GM21576 (cell line): Measurements from ENCODE around the gene GLYAT.

Experiments used
- ATAC-seq: cut with Tn5 transposase; IDR thresholded peaks from one replicate; pipeline ENCODE4 v1.9.1; 2021; ENCODE audit warnings: mild to moderate bottlenecking, moderate library complexity; ENCODE audit not compliant: unreplicated experiment

The GLYAT gene, protein sequence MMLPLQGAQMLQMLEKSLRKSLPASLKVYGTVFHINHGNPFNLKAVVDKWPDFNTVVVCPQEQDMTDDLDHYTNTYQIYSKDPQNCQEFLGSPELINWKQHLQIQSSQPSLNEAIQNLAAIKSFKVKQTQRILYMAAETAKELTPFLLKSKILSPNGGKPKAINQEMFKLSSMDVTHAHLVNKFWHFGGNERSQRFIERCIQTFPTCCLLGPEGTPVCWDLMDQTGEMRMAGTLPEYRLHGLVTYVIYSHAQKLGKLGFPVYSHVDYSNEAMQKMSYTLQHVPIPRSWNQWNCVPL

DNA sequence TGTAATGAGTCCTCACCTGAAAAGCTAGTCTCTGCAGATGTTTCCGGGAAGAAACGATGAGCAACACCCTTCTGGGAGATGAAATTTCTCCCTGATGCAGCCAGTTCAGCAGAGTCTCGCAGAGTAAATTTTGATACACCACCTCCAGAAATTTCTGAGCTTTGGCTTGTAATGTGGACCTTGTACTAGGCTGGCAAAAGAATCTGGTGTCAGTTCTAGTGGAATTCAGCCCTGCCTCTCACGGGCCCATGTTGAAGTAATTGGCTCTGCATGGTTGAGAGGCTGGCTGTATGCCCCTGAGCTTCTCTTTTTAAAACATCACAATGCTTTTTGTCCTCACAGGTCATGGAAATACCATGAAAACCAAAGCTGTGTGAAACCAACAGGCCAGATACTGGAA lies at the start of gene GLYAT:
Gene GLYAT, minus strand, starts transcription at position 125 of the 400 bp plus-strand sequence. CDS start 7,447 bp downstream, outside the sequence.
- no peak for ATAC-seq

DNA sequence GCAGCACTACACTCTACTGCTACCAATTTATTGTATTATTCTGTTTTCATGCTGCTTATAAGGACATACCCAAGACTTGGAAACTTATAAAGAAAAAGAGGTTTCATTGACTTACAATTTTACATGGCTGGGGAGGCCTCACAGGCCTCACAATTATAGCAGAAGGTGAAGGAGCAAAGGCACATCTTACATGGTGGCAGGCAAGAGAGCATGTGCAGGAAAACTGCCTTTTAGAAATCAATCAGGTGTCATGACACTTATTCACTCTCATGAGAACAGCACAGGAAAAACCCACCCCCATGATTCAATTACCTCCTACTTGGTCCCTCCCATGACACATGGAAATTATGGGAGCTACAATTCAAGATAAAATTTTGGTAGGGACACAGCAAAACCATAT lies 49.6 kb upstream of the GLYAT start:
- ATAC-seq: no peak

DNA sequence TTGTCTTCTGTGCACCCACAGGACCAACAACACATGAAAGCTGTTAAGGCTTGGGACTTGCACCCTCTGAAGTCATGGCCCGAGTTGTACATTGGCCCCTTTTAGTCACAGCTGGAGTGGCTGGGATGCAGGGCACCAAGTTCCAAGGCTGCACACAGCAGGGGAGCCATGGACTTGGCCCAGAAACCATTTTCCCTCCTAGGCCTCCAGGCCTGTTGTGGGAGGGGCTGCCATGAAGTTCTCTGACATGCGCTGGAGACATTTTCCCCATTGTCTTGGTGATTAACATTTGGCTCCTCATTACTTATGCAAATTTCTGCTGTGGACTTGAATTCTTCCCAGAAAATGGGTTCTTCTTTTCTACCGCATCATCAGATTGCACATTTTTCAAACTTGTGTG lies 48.8 kb upstream of the GLYAT start:
- ATAC-seq: no peak

DNA sequence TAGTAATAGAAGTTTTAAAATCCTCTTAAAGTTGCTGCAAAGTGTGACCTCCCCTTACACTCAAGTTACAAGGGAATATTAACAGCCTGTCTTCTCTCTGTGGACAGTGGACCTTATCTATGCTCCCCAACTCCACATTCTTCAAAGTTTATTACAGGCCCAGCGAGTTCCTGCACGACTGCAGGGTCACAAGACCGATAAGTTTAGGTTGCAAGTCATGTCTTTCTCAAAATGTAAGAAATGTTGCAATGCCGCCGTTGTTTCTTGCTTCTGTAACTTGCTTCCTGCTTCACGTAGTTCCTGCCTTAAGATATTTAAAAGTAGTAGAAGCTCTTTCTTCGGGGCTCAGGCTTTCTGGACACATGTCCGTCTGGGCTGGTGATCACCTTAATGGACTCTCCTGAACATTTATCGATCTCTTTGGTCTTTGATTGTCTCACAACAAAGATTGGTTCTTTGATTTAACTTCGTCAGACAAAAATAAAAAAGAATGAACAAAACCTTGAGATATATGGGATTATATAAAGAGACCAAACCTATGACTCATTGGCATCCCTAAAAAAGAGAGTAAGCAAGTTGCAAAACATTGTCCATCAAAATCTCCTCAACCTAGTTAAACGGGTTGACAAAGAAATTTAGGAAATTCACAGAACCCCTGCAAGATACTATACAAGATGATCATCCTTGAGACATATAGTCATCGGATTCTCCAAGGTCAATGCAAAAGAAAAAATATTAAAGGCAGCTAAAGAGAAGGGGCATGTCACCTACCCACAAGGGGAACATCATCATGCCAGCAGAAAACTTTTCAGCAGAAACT lies 45.4 kb upstream of the GLYAT start:
- no peak for ATAC-seq

DNA sequence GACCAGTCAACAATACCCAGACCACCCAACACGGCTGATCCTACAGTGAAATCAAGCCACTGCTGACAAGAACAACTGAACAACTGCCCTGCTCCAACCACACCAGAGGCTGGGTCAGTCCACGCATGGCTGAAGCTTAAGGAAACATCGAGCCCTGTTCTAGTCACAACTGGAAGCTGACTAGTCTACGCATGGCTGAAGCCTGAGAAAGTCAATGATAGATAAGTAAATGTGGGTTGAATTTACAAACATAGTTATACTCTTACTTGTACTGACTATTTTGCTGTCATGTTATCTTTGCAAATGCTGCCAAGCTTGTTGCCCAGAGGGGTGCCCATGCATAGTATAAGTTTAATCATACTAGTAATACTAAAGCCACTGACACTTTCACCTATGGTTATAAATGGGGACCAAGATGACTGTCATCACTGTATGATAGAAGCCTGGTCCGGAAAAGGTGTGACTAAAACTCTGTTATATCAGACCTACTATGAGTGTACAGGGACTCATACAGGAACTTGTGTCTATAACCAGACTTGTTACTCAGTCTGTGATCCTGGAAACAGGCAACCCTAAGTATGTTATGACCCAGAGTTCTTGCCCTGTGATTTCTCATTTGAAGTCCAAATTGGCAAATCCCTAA lies 43.4 kb upstream of the GLYAT start:
- no peak for ATAC-seq

DNA sequence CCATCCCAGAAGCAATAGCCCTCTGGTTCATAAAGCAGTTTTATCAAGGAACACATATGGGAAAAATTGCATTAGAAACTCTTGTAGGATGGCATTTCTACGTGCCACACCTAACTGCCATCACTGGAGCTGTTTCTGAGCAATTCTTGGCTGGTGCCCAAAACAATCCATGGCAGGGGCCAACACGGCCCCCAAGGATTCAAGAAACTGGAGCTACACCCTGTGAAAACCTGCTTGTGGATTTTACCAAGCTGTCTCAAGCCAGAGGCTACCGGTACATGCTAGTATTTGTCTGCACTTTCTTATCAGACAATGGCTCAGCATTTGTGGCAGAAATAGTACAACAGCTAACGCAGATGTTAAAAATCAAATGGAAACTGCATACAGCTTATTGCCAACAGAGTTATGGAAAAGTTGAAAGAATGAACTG lies 42.4 kb upstream of the GLYAT start:
- ATAC-seq: no peak

DNA sequence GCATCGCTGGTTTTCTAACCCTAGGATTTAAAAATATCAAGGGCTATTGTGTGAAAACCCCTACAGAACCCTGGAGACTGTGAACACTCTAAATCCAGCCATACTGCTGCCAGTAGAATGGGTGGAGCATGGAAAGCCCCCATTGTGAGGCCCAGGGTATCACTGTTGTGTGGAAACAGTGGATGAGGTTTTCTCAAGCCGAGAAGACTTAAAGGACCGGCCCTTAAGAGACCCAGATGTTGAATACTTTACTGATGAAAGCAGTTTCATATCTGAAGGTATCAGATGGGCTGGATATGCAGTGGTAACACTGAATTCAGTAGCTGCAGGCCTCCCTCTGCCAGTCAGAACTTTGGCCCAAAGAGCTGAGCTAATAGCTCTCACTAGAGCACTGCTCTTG lies 41.6 kb upstream of the GLYAT start:
- ATAC-seq: no peak

DNA sequence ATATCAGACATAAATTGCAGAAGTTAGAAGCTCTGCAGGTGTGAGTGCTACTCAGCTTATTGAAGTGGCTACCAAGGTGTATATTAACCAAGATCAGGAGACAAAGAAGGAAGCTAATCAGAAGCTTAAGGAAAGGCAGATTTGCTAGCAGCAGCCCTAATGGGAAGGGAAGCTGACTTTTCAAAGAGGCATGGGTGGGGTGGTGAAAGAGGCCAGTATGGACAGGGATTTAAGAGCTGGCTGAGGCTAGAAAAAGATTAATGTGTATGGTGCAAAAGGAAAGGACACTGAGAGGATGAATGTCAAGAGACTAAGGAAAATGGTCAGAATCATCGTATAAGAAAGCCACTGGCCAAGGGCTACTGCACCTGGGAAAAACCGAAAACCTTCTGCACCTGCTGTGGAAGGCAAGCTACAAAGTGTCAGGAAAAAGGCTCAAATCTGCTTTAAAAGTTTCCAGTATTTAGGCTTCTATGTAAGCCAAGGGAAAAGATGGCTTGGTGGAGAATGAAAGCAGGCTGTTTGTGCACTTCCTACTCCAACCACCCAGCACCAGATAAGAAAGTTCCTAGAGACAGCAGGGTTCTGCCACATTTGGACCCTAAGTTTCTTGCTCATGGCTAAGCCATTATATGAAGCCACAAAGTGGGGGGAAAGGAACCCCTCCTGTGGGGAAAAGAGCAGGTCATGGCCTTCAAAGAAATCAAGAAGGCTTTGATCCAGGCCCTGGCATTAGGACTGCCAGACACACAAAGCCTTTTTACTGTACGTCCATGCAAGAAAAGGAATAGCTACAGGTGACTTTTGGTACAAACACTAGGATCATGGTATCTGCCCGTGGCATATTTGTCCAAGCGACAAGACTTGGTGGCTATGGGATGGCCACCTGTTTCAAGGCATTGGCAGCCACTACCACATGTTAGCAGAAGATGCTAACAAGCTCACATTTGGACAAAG lies 40.9 kb upstream of the GLYAT start:
- no peak for ATAC-seq

DNA sequence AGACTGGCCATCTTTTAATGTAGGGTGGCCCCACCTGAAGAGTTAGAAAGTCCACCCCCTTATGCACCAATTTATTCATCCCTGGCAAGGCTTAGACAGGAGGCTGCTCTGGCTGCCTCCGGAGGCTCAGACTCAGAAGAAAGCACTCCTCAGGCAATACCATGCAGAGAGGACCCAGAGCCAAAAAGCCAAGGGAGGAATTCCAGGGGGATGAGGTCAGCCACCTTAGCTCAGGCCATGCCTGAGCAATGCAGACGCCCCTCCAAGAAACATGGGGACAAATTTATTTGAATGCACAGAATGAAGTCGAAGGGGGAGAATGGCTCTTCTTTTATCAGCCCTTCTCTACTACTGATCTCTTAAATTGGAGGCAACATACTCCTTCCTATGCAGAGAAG lies 39.7 kb upstream of the GLYAT start:
- ATAC-seq: no peak

DNA sequence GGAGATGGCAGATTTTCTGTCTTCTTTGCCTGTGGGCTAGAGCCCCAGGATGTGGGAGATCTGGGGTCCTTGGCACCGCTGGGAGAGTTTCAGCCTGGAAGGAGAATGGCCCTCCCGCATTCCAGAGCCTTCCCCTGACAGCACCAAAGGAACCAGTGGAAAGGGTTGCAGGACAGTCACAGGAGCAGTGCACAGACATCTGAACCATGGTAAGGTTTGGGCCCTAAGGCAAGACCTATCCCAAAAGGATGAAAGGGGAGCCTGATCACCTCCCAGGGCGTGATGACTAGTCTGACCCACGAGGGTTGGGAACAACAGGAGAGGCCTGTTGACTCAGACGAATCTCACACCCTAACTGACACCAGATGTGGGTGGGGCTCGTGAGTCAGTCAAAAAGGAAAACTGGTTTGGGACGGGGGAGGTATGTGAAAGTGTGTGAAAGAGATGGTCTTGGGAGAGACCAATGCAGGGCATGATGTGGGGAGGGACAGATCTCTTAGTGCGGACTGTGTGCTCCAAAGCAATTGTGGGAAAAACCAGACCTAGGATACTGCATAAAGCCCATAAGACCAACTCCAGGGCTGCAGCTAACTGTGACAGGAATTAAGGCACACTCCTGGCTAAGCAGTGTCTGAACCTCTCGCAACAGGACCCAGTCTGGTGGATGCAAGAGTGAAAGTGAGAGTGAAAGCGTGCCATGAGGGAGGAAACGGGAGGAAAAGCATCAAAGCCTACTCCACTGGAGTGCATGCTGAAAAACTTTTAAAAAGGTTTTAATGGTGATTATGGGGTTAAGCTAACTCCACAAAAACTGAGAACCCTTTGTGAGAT lies 39.1 kb upstream of the GLYAT start:
- ATAC-seq: no peak

DNA sequence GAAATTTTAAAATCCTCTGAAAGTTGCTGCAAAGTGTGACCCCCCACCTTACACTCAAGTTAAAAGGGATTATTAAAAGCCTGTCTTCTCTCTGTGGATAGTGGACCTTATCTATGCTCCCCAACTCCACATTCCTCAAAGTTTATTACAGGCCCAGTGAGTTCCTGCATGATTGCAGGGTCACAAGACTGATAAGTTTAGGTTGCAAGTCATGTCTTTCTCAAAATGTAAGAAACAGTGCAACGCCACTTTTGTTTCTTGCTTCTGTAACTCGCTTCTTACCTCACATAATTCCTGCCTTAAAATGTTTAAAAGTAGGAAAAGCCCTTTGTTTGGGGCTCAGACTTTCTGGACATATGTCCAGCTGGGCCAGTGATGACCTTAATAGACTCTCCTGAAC lies 38.4 kb upstream of the GLYAT start:
- ATAC-seq: no peak

DNA sequence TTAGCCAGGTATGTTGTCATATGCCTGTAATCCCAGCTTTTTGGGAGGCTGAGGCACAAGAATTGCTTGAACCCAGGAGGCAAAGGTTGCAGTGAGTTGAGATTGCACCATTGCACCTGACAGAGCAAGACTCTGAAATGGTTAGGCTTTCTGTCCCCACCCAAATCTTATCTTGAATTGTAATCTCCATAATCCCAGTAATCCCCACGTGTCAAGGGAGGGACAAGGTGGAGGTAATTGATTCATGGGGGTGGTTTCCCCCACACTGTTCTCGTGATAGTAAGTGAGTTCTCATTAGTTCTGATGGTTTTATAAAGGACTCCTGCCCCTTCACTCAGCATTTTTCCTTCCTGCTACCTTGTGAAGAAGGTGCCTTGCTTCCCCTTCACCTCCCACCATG lies 37.6 kb upstream of the GLYAT start:
- ATAC-seq: no peak

DNA sequence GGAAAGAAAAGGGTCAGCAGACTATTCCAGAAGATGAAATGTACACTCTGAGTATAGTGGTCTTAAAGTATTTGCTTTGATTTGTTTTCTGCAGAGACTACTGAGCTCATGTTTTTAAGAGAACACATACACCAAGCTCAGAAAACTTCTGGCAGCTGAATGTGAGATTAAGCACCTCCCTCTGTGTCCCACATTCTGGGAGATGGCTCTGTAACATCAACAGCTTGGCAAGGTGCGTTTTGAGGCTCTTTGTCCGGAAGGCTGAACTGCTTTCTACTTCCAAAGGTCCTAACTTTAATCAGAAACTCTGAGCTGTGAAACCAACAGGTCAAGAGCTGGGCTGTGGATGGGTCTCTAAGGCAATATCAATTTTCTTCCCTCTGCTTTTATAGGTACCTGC lies 36.4 kb upstream of the GLYAT start:
- no peak for ATAC-seq

DNA sequence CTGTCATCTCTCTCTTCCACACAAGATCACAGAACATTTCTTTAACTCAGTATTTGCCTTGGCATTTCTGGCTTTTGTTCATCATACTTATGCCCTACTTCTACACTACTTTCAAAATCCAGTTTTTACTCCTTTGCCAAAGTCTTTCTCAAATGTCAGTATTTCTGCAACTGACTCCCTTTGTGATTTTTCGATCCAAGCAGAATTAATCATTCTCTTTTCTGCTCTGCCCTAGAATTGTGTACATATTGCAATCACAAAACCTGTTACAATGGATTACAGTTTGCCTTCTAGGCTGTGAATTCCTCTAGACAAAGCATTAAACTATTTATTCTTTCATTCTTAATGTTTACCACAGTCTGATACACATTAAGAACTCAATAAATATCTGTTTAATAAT lies 33.3 kb upstream of the GLYAT start:
- no peak for ATAC-seq

DNA sequence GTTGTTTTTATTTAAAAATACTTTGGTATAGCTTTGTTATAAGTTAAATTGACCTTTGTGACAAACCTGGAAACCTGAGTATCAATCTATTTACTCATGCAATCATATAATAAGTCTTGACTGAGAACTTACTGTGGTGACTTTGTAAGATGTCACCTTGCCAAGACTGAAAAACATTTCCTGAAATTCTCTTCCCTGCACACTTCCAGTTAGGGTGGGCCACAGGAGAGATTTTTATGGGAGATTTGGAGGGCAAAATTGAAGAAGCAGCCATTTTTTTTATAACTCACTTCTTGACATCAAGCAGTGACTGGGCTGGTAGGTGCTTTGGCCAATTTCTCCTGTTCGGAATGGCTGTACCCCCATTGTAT lies 31.4 kb upstream of the GLYAT start:
- ATAC-seq: no peak

DNA sequence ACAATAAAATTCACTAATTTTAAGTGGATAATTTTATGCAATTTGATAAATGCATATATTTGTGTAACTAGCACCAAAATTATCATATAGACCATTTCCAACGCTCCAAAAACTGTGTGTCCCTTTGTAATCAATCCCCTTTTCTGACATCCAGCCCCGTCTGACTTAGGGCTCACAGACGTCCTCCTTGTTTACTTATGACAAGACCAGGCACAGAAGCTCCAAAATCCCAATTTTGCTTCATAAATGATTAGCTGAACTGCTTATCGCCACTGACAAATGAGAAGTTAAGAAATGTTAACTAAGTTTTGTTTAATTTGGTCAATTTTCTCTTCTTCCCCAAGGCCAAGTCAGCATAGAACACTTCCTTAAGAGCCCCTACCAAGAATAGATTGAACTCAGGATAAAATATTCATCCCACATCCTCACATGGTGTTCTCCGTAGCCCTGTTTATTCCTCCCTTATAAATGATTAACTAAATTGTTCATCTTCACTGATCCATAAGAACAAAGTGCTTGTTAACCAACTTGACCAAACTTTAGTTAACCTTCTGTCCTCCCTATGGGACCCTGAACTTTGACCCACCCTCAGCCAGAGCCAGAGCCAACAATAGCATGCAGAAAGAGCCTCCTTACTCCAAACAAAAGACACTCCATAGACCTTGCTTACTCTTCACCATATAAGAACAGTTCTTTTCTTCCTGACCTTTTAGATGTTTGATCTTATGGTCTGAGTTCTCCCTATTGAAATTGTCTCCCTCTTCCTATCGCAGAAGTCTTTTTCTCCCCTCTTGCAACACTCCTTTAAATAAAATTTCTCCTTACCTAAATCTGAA lies 30.8 kb upstream of the GLYAT start:
- ATAC-seq: no peak

DNA sequence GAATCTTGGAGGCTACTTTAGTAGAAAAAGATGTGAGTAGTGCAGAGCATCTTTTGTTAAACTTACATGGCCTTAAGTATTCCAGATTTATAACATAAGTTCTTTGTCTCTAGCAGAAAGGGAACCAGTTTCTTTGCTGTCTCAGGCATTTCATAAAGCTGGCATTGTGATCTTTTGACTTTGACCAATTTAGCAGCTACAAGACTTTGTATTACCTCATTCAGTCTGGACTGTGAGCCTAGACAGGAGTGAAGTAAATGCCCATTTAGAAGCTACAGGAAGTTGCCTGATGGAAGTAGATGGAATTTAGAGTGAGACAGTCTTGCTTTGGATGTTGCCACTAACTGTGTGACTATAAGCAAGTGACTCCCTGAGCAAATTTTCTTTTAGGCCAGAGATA lies 25.7 kb upstream of the GLYAT start:
- no peak for ATAC-seq

DNA sequence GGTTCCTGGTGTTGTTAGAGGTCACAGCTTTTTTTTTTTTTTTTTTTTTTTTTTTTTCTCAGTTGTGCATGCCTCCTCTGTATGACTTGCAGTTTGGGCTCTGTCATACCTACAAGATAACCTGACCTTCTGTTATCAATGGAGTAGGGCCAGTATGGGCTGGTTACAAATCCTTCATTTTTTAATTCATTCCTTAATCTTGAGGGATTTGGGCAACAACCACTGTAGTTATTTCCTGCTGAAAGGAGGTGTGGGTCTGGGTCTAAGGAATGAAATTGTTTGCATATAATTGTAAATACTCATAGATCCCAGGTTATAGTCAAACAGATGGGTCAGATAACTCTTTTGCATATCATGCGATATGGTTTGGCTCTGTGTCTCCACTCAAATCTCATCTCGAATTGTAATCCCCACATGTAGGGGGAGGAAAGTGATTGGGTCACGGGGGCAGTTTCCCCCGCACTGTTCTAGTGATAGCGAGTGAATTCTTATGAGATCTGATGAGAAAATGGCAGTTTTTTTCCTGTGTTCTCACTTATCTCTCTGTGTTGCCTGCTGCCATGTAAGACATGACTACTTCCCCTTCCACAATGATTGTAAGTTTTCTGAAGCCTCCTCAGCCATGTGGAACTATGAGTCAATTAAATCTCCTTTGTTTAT lies 14.1 kb upstream of the GLYAT start:
- ATAC-seq: no peak
